Measurements from ENCODE around the gene AK9. TPM values are rescaled to one million over a fixed set of nuclear protein-coding genes. Genes with fewer than 3 reads are reported as not detected.

Gene AK9
- polyA plus RNA-seq, 1 of the 3 experiments (the other 2 are of a cell fraction) = 0.76 TPM

DNA sequence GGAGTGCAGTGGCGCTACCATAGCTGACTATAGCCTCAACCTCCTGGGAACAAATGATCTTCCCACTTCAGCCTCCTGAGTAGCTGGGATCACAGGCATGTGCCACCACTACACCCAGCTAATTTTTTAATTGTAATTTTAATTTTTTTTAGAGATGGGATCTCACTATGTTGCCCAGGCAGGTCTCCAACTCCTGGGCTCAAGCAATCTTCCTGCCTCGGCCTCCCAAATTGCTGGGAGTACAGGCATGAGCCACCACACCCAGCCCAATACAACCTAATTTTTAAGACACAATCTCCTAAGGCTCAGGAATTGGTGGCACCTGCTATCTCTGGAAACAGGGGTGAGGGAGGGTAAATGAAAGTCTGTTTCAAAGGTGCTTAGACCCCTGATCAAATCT, 213.8 kb downstream of the AK9 start:
- Histone ChIP-seq H3K4me1 (ENCODE audit: control insufficient read depth in 1 of 2, insufficient read depth in 2 of 2, low read depth in 1 of 2, low read length in 1 of 2) (peaks cover 12 to 14% of the 10 kb centered on the region in 2 experiments; a peak in 3 of 4 replicates), H3K27me3 (ENCODE audit: insufficient read depth) (no peaks in the 10 kb centered on the region), H3K9ac (no peak overlapping the region), H3K27ac (ENCODE audit: low read depth in 2 of 2, low read length in 1 of 2) (no peak overlapping the region), H4K20me1 (ENCODE audit: insufficient read depth) (peaks cover 12% of the 10 kb centered on the region; the same call in 1 of the 2 replicates), H3K9me2 (no peaks in the 10 kb centered on the region), H3K79me2 (ENCODE audit: insufficient read depth) (peaks cover 61% of the 10 kb centered on the region), H3K36me3 (replicated peaks in 1 of 2; ENCODE audit: control insufficient read depth in 1 of 2, insufficient read depth in 2 of 2, low read length in 1 of 2) (peaks cover 47 to 49% of the 10 kb centered on the region in 2 experiments), H3K9me3 (no peaks in the 10 kb centered on the region), H3F3A (replicated peaks; ENCODE audit: insufficient read depth) (no peaks in the 10 kb centered on the region), H2AFZ (ENCODE audit: low read depth) (no peak overlapping the region), H3K4me3 (ENCODE audit: low read depth in 2 of 2, low read length in 1 of 2) (no peak overlapping the region), H3K4me2 (no peak overlapping the region)
- CTCF ChIA-PET = interaction anchor here (0.6 kb wide), 1 partner anchor 105 kb away, joined by 3 read pairs; no protein-coding TSS in a partner anchor
- TF ChIP-seq, protein P1, sequence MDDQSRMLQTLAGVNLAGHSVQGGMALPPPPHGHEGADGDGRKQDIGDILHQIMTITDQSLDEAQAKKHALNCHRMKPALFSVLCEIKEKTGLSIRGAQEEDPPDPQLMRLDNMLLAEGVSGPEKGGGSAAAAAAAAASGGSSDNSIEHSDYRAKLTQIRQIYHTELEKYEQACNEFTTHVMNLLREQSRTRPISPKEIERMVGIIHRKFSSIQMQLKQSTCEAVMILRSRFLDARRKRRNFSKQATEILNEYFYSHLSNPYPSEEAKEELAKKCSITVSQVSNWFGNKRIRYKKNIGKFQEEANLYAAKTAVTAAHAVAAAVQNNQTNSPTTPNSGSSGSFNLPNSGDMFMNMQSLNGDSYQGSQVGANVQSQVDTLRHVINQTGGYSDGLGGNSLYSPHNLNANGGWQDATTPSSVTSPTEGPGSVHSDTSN (IDR thresholded peaks at IDR 0.05) = no peak
- TF ChIP-seq TEAD4 (IDR thresholded peaks at IDR 0.05; ENCODE audit: borderline replicate concordance, insufficient read depth) (no peak), NFIC (IDR thresholded peaks at IDR 0.05; ENCODE audit: borderline replicate concordance) (no peak), MEF2A (IDR thresholded peaks at IDR 0.05; ENCODE audit: borderline replicate concordance, low read depth) (no peak), FOSL2 (IDR thresholded peaks at IDR 0.05; ENCODE audit: borderline replicate concordance, low read depth) (no peak), SIN3A (IDR thresholded peaks at IDR 0.05; ENCODE audit: borderline replicate concordance, low read depth, low read length) (no peak), GATA2 (CRISPR knock-in tag; IDR thresholded peaks at IDR 0.05) (no peak), JUND (IDR thresholded peaks at IDR 0.05) (no peak), POLR2AphosphoS5 (IDR thresholded peaks at IDR 0.05; ENCODE audit: low read depth, low read length) (no peak), MXI1 (IDR thresholded peaks at IDR 0.05; ENCODE audit: low read depth, low read length) (no peak), MAX (IDR thresholded peaks at IDR 0.05; ENCODE audit: low read depth) (no peak), RAD21 (IDR thresholded peaks at IDR 0.05; ENCODE audit: low read length) (no peak), NRF1 (IDR thresholded peaks at IDR 0.05; ENCODE audit: low read depth, low read length) (no peak), TAF1 (IDR thresholded peaks at IDR 0.05; ENCODE audit: borderline replicate concordance, low read depth, low read length) (no peak), ELF1 (IDR thresholded peaks at IDR 0.05) (no peak), ZBTB33 (IDR thresholded peaks at IDR 0.05; ENCODE audit: borderline replicate concordance, low read depth) (no peak)
- TF ChIP-seq, protein P2, sequence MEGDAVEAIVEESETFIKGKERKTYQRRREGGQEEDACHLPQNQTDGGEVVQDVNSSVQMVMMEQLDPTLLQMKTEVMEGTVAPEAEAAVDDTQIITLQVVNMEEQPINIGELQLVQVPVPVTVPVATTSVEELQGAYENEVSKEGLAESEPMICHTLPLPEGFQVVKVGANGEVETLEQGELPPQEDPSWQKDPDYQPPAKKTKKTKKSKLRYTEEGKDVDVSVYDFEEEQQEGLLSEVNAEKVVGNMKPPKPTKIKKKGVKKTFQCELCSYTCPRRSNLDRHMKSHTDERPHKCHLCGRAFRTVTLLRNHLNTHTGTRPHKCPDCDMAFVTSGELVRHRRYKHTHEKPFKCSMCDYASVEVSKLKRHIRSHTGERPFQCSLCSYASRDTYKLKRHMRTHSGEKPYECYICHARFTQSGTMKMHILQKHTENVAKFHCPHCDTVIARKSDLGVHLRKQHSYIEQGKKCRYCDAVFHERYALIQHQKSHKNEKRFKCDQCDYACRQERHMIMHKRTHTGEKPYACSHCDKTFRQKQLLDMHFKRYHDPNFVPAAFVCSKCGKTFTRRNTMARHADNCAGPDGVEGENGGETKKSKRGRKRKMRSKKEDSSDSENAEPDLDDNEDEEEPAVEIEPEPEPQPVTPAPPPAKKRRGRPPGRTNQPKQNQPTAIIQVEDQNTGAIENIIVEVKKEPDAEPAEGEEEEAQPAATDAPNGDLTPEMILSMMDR (IDR thresholded peaks at IDR 0.05) = no peak
- TF ChIP-seq, protein P3, sequence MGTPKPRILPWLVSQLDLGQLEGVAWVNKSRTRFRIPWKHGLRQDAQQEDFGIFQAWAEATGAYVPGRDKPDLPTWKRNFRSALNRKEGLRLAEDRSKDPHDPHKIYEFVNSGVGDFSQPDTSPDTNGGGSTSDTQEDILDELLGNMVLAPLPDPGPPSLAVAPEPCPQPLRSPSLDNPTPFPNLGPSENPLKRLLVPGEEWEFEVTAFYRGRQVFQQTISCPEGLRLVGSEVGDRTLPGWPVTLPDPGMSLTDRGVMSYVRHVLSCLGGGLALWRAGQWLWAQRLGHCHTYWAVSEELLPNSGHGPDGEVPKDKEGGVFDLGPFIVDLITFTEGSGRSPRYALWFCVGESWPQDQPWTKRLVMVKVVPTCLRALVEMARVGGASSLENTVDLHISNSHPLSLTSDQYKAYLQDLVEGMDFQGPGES (IDR thresholded peaks at IDR 0.05; ENCODE audit: low read depth, low read length) = no peak
- TF ChIP-seq, protein P4, sequence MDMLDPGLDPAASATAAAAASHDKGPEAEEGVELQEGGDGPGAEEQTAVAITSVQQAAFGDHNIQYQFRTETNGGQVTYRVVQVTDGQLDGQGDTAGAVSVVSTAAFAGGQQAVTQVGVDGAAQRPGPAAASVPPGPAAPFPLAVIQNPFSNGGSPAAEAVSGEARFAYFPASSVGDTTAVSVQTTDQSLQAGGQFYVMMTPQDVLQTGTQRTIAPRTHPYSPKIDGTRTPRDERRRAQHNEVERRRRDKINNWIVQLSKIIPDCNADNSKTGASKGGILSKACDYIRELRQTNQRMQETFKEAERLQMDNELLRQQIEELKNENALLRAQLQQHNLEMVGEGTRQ (IDR thresholded peaks at IDR 0.05; ENCODE audit: borderline replicate concordance, low read depth, low read length) = no peak
- whole genome bisulfite sequencing (ENCODE audit: low lambda C conversion rate) = 100% methylated on average over 2 of the region's 2 CpGs
- POLR2A ChIA-PET = no interaction called here
- no peak for DNase-seq
